ENCODE results near the gene SLC4A2.

GRCh38 chr7:151117565-151117964, 58.2 kb downstream of the SLC4A2 start:
- TF ChIP-seq POLR2A (IDR thresholded peaks at IDR 0.05; ENCODE audit: low read length) = no peak
- no peak for TF ChIP-seq GATA1 (IDR thresholded peaks at IDR 0.05; ENCODE audit: low read depth, low read length)
